ENCODE measurements around the gene RAD51B. TPM values are rescaled to one million over a fixed set of nuclear protein-coding genes. Genes with fewer than 3 reads are reported as not detected.

The RAD51B gene
- total RNA-seq, 1 experiment from 2014 or later: 16.7 TPM

- no peak overlapping the region for H2AK5ac ChIP-seq (ENCODE audit: insufficient read length, low read length)
- no peak overlapping the region for H2BK20ac ChIP-seq (ENCODE audit: low read depth, low read length, poor library complexity, severe bottlenecking)
- Mint-ChIP-seq H3K4me3 (peak overlapping the region; percentile 12 to 62; a peak in 3 of 5 replicates), H3K36me3 (ENCODE audit: insufficient read depth in 1 of 3, low read depth in 3 of 3) (no peaks in the 10 kb centered on the region), H3K9me3 (no peaks in the 10 kb centered on the region; a peak in 1 of 5 replicates), H3K27ac (peak overlapping the region; percentile 90 to 98 (median 96)), H3K27me3 (ENCODE audit: low read depth) (no peaks in the 10 kb centered on the region; the same call in 1 of the 2 replicates), H3K4me1 (peaks cover 60 to 66% of the 10 kb centered on the region in 2 experiments)
- H3K4ac ChIP-seq (ENCODE audit: low read depth, low read length): no peak overlapping the region
- H2BK5ac ChIP-seq (ENCODE audit: insufficient read length, low read length): no peak overlapping the region
- no peak overlapping the region for H3K18ac ChIP-seq (ENCODE audit: insufficient read length, low read depth, low read length)
- H2BK120ac ChIP-seq (ENCODE audit: low read depth, low read length, poor library complexity, severe bottlenecking): peak overlapping the region; percentile 61
- H3K27me3 ChIP-seq (ENCODE audit: insufficient read depth, low read length): no peaks in the 10 kb centered on the region
- H2AFZ ChIP-seq (ENCODE audit: low read length): no peak overlapping the region
- no peaks in the 10 kb centered on the region for H4K20me1 ChIP-seq (ENCODE audit: control insufficient read depth, insufficient read depth, insufficient read length)
- H3K56ac ChIP-seq (ENCODE audit: insufficient read length, low read depth, low read length): no peak overlapping the region
- H4K91ac ChIP-seq (ENCODE audit: insufficient read length, low read depth, low read length): no peak overlapping the region
- H2BK12ac ChIP-seq (ENCODE audit: insufficient read length, low read depth, low read length): no peak overlapping the region
- no peak overlapping the region for H3K27ac ChIP-seq (ENCODE audit: insufficient read length, low read depth, low read length)
- no peaks in the 10 kb centered on the region for H3K9me3 ChIP-seq (ENCODE audit: control insufficient read depth, low read depth, low read length)
- no CpG with 5 or more reads among the region's 6 CpGs for WGBS (ENCODE audit: extremely low coverage, insufficient read length, low lambda C conversion rate)
- no peak overlapping the region for H4K8ac ChIP-seq (replicated peaks; ENCODE audit: insufficient read length, low read depth, low read length)
- no peak overlapping the region for H2BK15ac ChIP-seq (ENCODE audit: low read depth, low read length)
- H4K5ac ChIP-seq (ENCODE audit: insufficient read length, low read depth, low read length): no peak overlapping the region
- no peaks in the 10 kb centered on the region for H3K79me1 ChIP-seq (ENCODE audit: insufficient read depth, low read depth, low read length, poor library complexity, severe bottlenecking)
- H3K4me1 ChIP-seq (ENCODE audit: insufficient read depth, low read length): peaks cover 9% of the 10 kb centered on the region
- H3K79me2 ChIP-seq (ENCODE audit: insufficient read depth, low read length): no peaks in the 10 kb centered on the region
- H3K4me2 ChIP-seq (ENCODE audit: insufficient read depth, insufficient read length, low read length): peak overlapping the region; percentile 8
- no peak for TF ChIP-seq CTCF (conservative IDR thresholded peaks at IDR 0.05)
- H3T11ph ChIP-seq (ENCODE audit: low read length): no peak overlapping the region
- peaks cover 2% of the 10 kb centered on the region for H3K23me2 ChIP-seq (ENCODE audit: insufficient read length, low read depth, low read length, poor library complexity, severe bottlenecking)
- no peak overlapping the region for H3K14ac ChIP-seq (ENCODE audit: insufficient read depth, low read length)
- H3K23ac ChIP-seq (ENCODE audit: insufficient read length, low read depth, low read length): no peak overlapping the region
- no peak overlapping the region for H3K9ac ChIP-seq (ENCODE audit: extremely low read depth, insufficient read length, low read length)
- peak; percentile 38 for DNase-seq
These were observed 221.2 kb downstream of the RAD51B start for GRCh38 chr14:68040633-68041369.
